HUES6 (cell line): ENCODE data around the gene PBX1.

ENCODE experiments used
- H3K27ac ChIP-seq: 2 replicates; pipeline ENCODE4 v1.7.0; 2013; ENCODE audit warnings: low read depth, mild to moderate bottlenecking, low read length, inconsistent platforms
- H3K27me3 ChIP-seq: 2 replicates; pipeline ENCODE4 v1.6.1; 2013; ENCODE audit warnings: low read length; ENCODE audit not compliant: control insufficient read depth, insufficient read depth
- H3K36me3 ChIP-seq: 2 replicates; pipeline ENCODE4 v1.6.1; 2013; ENCODE audit warnings: low read length; ENCODE audit not compliant: control insufficient read depth, insufficient read depth
- H3K4me1 ChIP-seq: 2 replicates; pipeline ENCODE4 v1.6.1; 2013; ENCODE audit warnings: low read length; ENCODE audit not compliant: control insufficient read depth, insufficient read depth
- H3K4me3 ChIP-seq: 2 replicates; pipeline ENCODE4 v1.5.1; 2013; ENCODE audit warnings: low read depth, low read length
- H3K9ac ChIP-seq: one replicate; pipeline ENCODE4 v1.6.1; 2013; ENCODE audit warnings: mild to moderate bottlenecking, low read length
- H3K9me3 ChIP-seq: 2 replicates; pipeline ENCODE4 v1.6.1; 2013; ENCODE audit warnings: low read depth, low read length; ENCODE audit not compliant: control insufficient read depth, insufficient read depth

PBX1 gene

GRCh38 chr1:164785841-164786534 lies 227.0 kb downstream of the PBX1 start:
- H3K4me1 ChIP-seq, result peaks cover 39% of the 10 kb centered on the region
- H3K27me3 ChIP-seq, result no peaks in the 10 kb centered on the region
- no peaks in the 10 kb centered on the region for H3K9me3 ChIP-seq
- H3K36me3 ChIP-seq, result no peaks in the 10 kb centered on the region
- no peak overlapping the region for H3K4me3 ChIP-seq
- H3K27ac ChIP-seq, result no peak overlapping the region
- no peak overlapping the region for H3K9ac ChIP-seq

- H3K4me3 ChIP-seq, result no peak overlapping the region; the same call in 1 of the 2 replicates
- peak overlapping the region; percentile 43; the same call in 1 of the 2 replicates for H3K27ac ChIP-seq
- peaks cover 34% of the 10 kb centered on the region for H3K4me1 ChIP-seq
- H3K27me3 ChIP-seq, result no peaks in the 10 kb centered on the region
- no peaks in the 10 kb centered on the region for H3K9me3 ChIP-seq
- no peaks in the 10 kb centered on the region for H3K36me3 ChIP-seq
- no peak overlapping the region for H3K9ac ChIP-seq
Observed at GRCh38 chr1:164786980-164787833, 228.2 kb downstream of the PBX1 start.

GRCh38 chr1:164787834-164788231 lies 228.8 kb downstream of the PBX1 start:
- H3K4me1 ChIP-seq, result peaks cover 34% of the 10 kb centered on the region
- no peaks in the 10 kb centered on the region for H3K9me3 ChIP-seq
- H3K27me3 ChIP-seq, result no peaks in the 10 kb centered on the region
- peak overlapping the region; percentile 43; the same call in 1 of the 2 replicates for H3K27ac ChIP-seq
- no peak overlapping the region for H3K9ac ChIP-seq
- H3K4me3 ChIP-seq, result no peak overlapping the region
- peaks cover 6% of the 10 kb centered on the region for H3K36me3 ChIP-seq

GRCh38 chr1:164790081-164790480 lies 231.1 kb downstream of the PBX1 start:
- H3K36me3 ChIP-seq, result peaks cover 16% of the 10 kb centered on the region
- H3K27me3 ChIP-seq, result no peaks in the 10 kb centered on the region
- peaks cover 34% of the 10 kb centered on the region for H3K4me1 ChIP-seq
- H3K9me3 ChIP-seq, result no peaks in the 10 kb centered on the region
- H3K9ac ChIP-seq, result no peak overlapping the region
- no peak overlapping the region for H3K4me3 ChIP-seq
- H3K27ac ChIP-seq, result no peak overlapping the region

GRCh38 chr1:164792410-164793004 lies 233.5 kb downstream of the PBX1 start:
- Histone ChIP-seq H3K36me3 (peaks cover 16% of the 10 kb centered on the region), H3K4me3 (no peak overlapping the region), H3K27ac (no peak overlapping the region), H3K9ac (no peak overlapping the region), H3K9me3 (no peaks in the 10 kb centered on the region), H3K4me1 (peaks cover 14% of the 10 kb centered on the region), H3K27me3 (no peaks in the 10 kb centered on the region)

GRCh38 chr1:164794356-164794755 lies 235.4 kb downstream of the PBX1 start:
- H3K27ac ChIP-seq, result no peak overlapping the region

GRCh38 chr1:164796916-164797315 lies 237.9 kb downstream of the PBX1 start:
- Histone ChIP-seq H3K9me3 (no peaks in the 10 kb centered on the region), H3K9ac (no peak overlapping the region), H3K4me1 (no peaks in the 10 kb centered on the region), H3K4me3 (no peak overlapping the region), H3K27me3 (no peaks in the 10 kb centered on the region), H3K36me3 (peaks cover 40% of the 10 kb centered on the region), H3K27ac (no peak overlapping the region)

More at GRCh38 chr1:164794356-164794755, 235.4 kb downstream of the PBX1 start:
- H3K4me1 ChIP-seq, result peaks cover 2% of the 10 kb centered on the region; the same call in 1 of the 2 replicates
- no peak overlapping the region for H3K4me3 ChIP-seq
- no peaks in the 10 kb centered on the region for H3K9me3 ChIP-seq
- peaks cover 16% of the 10 kb centered on the region for H3K36me3 ChIP-seq
- no peak overlapping the region for H3K9ac ChIP-seq
- H3K27me3 ChIP-seq, result no peaks in the 10 kb centered on the region

- Histone ChIP-seq H3K27me3 (no peaks in the 10 kb centered on the region), H3K9ac (no peak overlapping the region), H3K36me3 (peaks cover 38% of the 10 kb centered on the region), H3K27ac (no peak overlapping the region), H3K9me3 (no peaks in the 10 kb centered on the region), H3K4me3 (no peak overlapping the region), H3K4me1 (no peaks in the 10 kb centered on the region; the same call in 1 of the 2 replicates)
Observed at GRCh38 chr1:164801246-164801731, 242.3 kb downstream of the PBX1 start.

- no peaks in the 10 kb centered on the region for H3K9me3 ChIP-seq
- H3K4me1 ChIP-seq, result no peaks in the 10 kb centered on the region; the same call in 1 of the 2 replicates
- no peak overlapping the region for H3K27ac ChIP-seq
- no peaks in the 10 kb centered on the region for H3K27me3 ChIP-seq
- H3K36me3 ChIP-seq, result peaks cover 41% of the 10 kb centered on the region
- no peak overlapping the region for H3K4me3 ChIP-seq
- H3K9ac ChIP-seq, result no peak overlapping the region
Observed at GRCh38 chr1:164801791-164802502, 243.0 kb downstream of the PBX1 start.

GRCh38 chr1:164802529-164803282 lies 243.7 kb downstream of the PBX1 start:
- Histone ChIP-seq H3K27ac (no peak overlapping the region), H3K36me3 (peaks cover 48% of the 10 kb centered on the region), H3K27me3 (no peaks in the 10 kb centered on the region), H3K9ac (no peak overlapping the region), H3K9me3 (no peaks in the 10 kb centered on the region), H3K4me3 (no peak overlapping the region), H3K4me1 (no peaks in the 10 kb centered on the region; the same call in 1 of the 2 replicates)
